Mucosa of stomach (tissue), 1 donor: ENCODE measurements around the gene RCC2.
A peak's percentile ranks its signal among the peaks of the same experiment; 100 is the strongest.
"Not testable (repeated sequence)": the region's sequence is repeated elsewhere in the genome, so short reads cannot be mapped to it uniquely, and the experiment has no call there.

Experiments
- H3K27me3 ChIP-seq: one replicate; pipeline ENCODE4 v1.7.0; 2013; ENCODE audit warnings: mild to moderate bottlenecking, low read length; ENCODE audit not compliant: control insufficient read depth, insufficient read depth
- H3K36me3 ChIP-seq: one replicate; pipeline ENCODE4 v1.7.0; 2013; ENCODE audit warnings: low read length; ENCODE audit not compliant: control insufficient read depth, insufficient read depth
- H3K4me1 ChIP-seq: one replicate; pipeline ENCODE4 v1.7.0; 2013; ENCODE audit warnings: mild to moderate bottlenecking, low read length; ENCODE audit not compliant: control insufficient read depth, insufficient read depth
- H3K4me3 ChIP-seq: one replicate; pipeline ENCODE4 v1.7.0; 2013; ENCODE audit warnings: low read length
- H3K9ac ChIP-seq: one replicate; pipeline ENCODE4 v1.7.0; 2013; ENCODE audit warnings: mild to moderate bottlenecking, low read length, moderate library complexity
- H3K9me3 ChIP-seq: one replicate; pipeline ENCODE4 v1.7.0; 2013; ENCODE audit warnings: mild to moderate bottlenecking, low read length, moderate library complexity; ENCODE audit not compliant: control insufficient read depth
- donor health status: Pancreatic carcinoma.

The RCC2 gene

GRCh38 chr1:17439250-17440073 is at the start of gene RCC2:
Gene RCC2, minus strand, starts transcription at chr1:17439677. Its CDS starts 1,163 bp downstream, at chr1:17438514.
- no peaks in the 10 kb centered on the region for H3K9me3 ChIP-seq
- H3K9ac ChIP-seq, result peak within 1 kb of the TSS; percentile 85
- no peaks in the 10 kb centered on the region for H3K36me3 ChIP-seq
- peak within 1 kb of the TSS; percentile 71 for H3K4me3 ChIP-seq
- peaks cover 32% of the 10 kb centered on the region for H3K4me1 ChIP-seq
- H3K27me3 ChIP-seq, result peaks cover 5% of the 10 kb centered on the region

DNA sequence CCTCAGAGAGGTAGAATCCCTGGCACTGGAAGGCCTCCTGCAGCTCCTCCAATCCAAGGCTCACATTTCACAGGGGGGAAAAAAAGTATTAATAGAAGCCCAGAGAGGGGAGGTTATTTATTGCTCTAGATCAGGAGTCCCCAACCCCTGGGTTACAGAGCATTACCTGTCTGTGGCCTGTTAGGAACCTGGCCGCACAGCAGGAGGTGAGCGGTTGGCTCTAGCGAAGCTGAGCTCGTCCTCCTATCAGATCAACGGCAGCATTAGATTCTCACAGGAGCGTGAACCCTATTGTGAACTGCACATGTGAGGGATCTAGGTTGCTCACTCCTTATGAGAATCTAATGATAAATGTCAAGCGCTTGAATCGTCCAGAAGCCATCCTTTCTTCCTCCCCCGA is 46.8 kb upstream of the RCC2 start:
- Histone ChIP-seq H3K9me3 (no peaks in the 10 kb centered on the region), H3K27me3 (no peaks in the 10 kb centered on the region), H3K4me3 (no peak overlapping the region), H3K4me1 (no peaks in the 10 kb centered on the region), H3K9ac (no peak overlapping the region), H3K36me3 (no peaks in the 10 kb centered on the region)

- Histone ChIP-seq H3K4me1 (no peaks in the 10 kb centered on the region), H3K36me3 (no peaks in the 10 kb centered on the region), H3K4me3 (no peak overlapping the region), H3K9ac (no peak overlapping the region), H3K27me3 (no peaks in the 10 kb centered on the region), H3K9me3 (no peaks in the 10 kb centered on the region)
These were observed 45.8 kb upstream of the RCC2 start for GRCh38 chr1:17485281-17485680.

GRCh38 chr1:17481981-17482380 is 42.5 kb upstream of the RCC2 start:
- not testable (repeated sequence) for H3K4me1 ChIP-seq, H3K9me3 ChIP-seq, H3K4me3 ChIP-seq, H3K27me3 ChIP-seq, H3K9ac ChIP-seq, H3K36me3 ChIP-seq

DNA sequence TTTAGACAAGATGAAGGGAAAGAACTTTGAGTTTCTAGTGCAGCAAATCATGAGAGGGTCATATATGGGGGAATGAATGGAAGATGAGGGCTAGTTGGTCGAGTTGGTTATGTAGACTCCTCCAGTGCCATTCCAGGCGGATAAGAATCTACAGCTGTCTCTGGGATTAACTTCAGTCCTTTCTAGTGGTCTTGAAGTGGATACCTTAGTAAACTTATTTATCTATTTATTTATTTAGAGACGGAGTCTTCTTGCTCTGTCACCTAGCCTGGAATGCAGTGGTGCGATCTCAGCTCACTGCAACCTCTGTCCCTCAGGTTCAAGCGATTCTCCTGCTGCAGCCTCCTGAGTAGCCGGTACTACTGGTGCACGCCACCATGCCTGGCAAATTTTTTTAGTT is 41.4 kb upstream of the RCC2 start:
- H3K27me3 ChIP-seq, result no peaks in the 10 kb centered on the region
- H3K4me1 ChIP-seq, result no peaks in the 10 kb centered on the region
- H3K4me3 ChIP-seq, result no peak overlapping the region
- H3K9me3 ChIP-seq, result no peaks in the 10 kb centered on the region
- no peak overlapping the region for H3K9ac ChIP-seq
- H3K36me3 ChIP-seq, result no peaks in the 10 kb centered on the region

DNA sequence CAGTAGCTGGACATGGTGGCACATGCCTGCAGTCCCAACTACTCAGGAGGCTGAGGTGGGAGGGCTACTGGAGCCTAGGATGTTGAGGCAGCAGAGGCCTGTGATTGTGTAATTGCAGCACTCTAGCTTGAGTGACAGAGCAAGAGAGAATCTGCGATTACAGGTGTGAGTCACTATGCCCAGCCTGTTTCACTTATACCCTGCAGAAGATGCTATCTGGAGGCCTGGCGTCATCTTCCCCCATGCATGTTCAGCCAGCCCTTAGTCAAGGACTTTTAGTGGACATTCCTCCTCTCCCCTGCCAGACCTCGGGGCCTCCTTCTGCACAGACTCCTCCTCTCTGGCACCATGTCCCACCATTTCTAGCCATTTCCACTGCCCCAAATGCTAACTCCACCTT is 36.3 kb upstream of the RCC2 start:
- H3K27me3 ChIP-seq, result no peaks in the 10 kb centered on the region
- H3K9ac ChIP-seq, result no peak overlapping the region
- no peaks in the 10 kb centered on the region for H3K4me1 ChIP-seq
- H3K4me3 ChIP-seq, result no peak overlapping the region
- no peaks in the 10 kb centered on the region for H3K36me3 ChIP-seq
- no peaks in the 10 kb centered on the region for H3K9me3 ChIP-seq

GRCh38 chr1:17474836-17475555 is 35.5 kb upstream of the RCC2 start:
- not testable (repeated sequence) for H3K27me3 ChIP-seq, H3K9ac ChIP-seq, H3K9me3 ChIP-seq, H3K4me3 ChIP-seq, H3K36me3 ChIP-seq, H3K4me1 ChIP-seq

DNA sequence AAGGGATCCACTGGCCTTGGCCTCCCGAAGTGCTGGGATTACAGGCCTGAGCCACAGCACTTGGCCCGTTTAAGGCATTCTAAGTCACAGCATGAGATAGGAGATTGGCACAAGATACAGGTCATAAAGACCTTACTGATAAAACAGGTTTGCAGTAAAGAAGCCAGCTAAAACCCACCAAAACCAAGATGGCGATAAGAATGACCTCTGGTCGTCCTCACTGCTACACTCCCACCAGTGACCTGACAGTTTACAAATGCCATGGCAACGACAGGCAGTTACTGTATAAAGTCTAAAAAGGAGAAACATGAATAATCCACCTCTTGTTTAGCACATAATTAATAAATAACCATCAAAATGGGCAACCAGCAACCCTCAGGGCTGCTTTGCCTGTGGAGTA is 33.3 kb upstream of the RCC2 start:
- H3K9ac ChIP-seq, result no peak overlapping the region
- no peaks in the 10 kb centered on the region for H3K27me3 ChIP-seq
- no peaks in the 10 kb centered on the region for H3K36me3 ChIP-seq
- H3K4me3 ChIP-seq, result no peak overlapping the region
- no peaks in the 10 kb centered on the region for H3K9me3 ChIP-seq
- H3K4me1 ChIP-seq, result no peaks in the 10 kb centered on the region

DNA sequence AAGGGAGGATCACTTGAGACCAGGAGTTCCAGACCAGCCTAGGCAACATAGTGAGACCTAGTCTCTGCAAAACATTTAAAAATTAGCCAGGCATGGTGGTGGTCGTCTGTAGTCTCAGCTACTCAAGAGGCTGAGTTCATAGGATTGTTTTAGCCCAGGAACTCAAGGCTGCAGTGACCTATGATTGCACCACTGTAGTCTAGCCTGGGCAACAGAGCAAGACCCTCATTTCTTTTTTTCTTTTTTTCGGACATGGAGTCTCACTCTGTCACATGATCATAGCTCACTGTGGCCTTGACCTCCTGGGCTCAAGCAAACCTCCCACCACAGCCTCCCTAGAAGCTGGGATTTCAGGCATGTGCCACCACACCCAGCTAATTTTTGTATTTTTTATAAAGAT is 31.9 kb upstream of the RCC2 start:
- H3K27me3 ChIP-seq, result no peaks in the 10 kb centered on the region
- H3K36me3 ChIP-seq, result no peaks in the 10 kb centered on the region
- no peaks in the 10 kb centered on the region for H3K4me1 ChIP-seq
- H3K9ac ChIP-seq, result no peak overlapping the region
- H3K4me3 ChIP-seq, result no peak overlapping the region
- H3K9me3 ChIP-seq, result no peaks in the 10 kb centered on the region

DNA sequence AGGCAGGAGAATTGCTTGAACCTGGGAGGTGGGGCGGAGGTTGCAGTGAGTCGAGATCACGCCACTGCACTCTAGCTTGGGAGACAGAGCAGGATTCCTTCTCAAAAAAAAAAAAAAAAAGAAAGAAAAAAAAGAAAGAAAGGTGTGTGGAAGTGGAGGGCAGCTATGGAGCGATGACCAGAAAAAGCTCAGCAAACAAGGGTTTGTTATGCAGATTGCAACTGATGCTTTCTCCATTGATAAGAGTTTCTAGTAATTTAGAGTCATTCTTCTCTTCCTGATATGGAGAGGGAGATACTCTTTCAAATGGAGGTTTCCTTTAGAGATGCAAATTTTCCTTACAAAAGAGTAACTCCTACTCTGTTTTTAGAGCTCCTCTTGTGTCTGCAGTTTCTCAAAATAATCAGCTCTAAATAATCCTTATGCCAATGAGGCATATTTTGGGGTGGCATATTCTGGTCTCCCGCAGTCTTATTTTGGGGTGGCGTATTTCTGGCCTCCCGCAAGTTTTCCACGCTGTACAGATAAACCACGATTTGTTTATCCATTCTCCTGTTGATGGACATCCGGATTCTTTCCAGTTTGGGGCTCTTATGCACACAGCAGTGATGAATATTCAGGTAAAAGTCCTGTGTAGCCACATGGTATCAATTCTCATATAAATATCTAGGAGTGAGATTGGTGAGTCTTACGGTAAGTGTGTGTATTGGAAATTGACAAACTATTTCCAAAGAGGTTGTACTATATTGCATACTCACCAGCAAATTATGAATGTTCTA is 30.7 kb upstream of the RCC2 start:
- Histone ChIP-seq H3K36me3 (no peaks in the 10 kb centered on the region), H3K9ac (no peak overlapping the region), H3K27me3 (no peaks in the 10 kb centered on the region), H3K4me3 (no peak overlapping the region), H3K4me1 (no peaks in the 10 kb centered on the region), H3K9me3 (no peaks in the 10 kb centered on the region)

DNA sequence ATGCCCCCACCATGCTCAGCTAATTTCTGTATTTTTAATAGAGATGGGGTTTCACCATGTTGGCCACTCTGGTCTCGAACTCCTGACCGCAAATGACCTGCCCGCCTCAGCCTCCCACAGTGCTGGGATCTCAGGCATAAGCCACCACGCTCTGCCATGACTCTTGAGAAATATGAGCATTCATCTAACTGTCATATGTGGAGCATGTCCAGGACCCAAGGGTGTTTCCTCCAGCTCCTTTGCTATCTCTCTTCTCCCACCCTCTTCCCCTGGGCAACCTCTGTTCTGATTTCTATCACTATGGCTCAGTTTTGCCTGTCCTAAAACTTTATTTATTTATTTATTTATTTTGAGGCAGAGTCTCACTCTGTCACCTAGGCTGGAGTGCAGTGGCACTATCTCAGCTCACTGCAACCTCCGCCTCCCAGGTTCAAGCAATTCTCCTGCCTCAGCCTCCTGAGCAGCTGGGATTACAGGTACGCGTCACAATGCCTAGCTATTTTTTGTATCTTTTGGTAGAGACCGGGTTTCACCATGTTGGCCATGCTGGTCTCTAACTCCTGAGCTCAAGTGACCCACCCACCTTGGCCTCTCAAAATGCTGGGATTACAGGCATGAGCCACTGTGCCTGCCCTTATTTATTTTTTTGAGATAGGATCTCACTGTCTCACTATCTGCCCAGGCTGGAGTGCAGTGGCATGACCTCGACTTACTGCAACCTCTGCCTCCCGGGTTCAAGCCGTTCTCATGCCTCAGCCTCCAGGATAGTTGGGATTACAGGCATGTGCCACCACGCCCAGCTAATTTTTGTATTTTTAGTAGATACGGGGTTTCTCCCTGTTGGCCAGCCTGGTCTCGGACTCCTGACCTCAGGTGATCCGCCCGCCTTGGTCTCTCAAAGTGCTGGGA is 29.1 kb upstream of the RCC2 start:
- not testable (repeated sequence) for H3K36me3 ChIP-seq, H3K9ac ChIP-seq, H3K27me3 ChIP-seq, H3K4me3 ChIP-seq, H3K4me1 ChIP-seq, H3K9me3 ChIP-seq
